ENCODE measurements around the gene ZNF579.

ZNF579 gene

GRCh38 chr19:55553217-55554182 is 27.1 kb downstream of the ZNF579 start:
- in situ Hi-C loops (cut with HindIII; ENCODE audit: low pct_ligation_motif_present, low sequenced_read_pairs) = no loop called here
- no peak overlapping the region for H3K4me3 ChIP-seq (ENCODE audit: low read depth, low read length)
- TF ChIP-seq, protein P1, sequence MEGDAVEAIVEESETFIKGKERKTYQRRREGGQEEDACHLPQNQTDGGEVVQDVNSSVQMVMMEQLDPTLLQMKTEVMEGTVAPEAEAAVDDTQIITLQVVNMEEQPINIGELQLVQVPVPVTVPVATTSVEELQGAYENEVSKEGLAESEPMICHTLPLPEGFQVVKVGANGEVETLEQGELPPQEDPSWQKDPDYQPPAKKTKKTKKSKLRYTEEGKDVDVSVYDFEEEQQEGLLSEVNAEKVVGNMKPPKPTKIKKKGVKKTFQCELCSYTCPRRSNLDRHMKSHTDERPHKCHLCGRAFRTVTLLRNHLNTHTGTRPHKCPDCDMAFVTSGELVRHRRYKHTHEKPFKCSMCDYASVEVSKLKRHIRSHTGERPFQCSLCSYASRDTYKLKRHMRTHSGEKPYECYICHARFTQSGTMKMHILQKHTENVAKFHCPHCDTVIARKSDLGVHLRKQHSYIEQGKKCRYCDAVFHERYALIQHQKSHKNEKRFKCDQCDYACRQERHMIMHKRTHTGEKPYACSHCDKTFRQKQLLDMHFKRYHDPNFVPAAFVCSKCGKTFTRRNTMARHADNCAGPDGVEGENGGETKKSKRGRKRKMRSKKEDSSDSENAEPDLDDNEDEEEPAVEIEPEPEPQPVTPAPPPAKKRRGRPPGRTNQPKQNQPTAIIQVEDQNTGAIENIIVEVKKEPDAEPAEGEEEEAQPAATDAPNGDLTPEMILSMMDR (IDR thresholded peaks at IDR 0.05; ENCODE audit: low read depth, low read length, missing control alignments) = peak; percentile 6
- H3K36me3 ChIP-seq (replicated peaks) = no peaks in the 10 kb centered on the region
- no peaks in the 10 kb centered on the region for H3K27me3 ChIP-seq (replicated peaks)
- no peak for DNase-seq
- H3K27ac ChIP-seq = peak overlapping the region; percentile 14

- no peaks in the 10 kb centered on the region for H3K36me3 ChIP-seq (replicated peaks)
- in situ Hi-C loops (cut with HindIII; ENCODE audit: low pct_ligation_motif_present, low sequenced_read_pairs) = no loop called here
- H3K27me3 ChIP-seq (replicated peaks) = no peaks in the 10 kb centered on the region
- TF ChIP-seq, protein P1 (IDR thresholded peaks at IDR 0.05; ENCODE audit: low read depth, low read length, missing control alignments) = no peak
- no peak overlapping the region for H3K4me3 ChIP-seq (ENCODE audit: low read depth, low read length)
- peak overlapping the region; percentile 14 for H3K27ac ChIP-seq
- peak; percentile 85 for DNase-seq
Measured at GRCh38 chr19:55552620-55553019, 28.0 kb downstream of the ZNF579 start.

GRCh38 chr19:55552206-55552605 is 28.4 kb downstream of the ZNF579 start:
- TF ChIP-seq, protein P1 (IDR thresholded peaks at IDR 0.05; ENCODE audit: low read depth, low read length, missing control alignments) = no peak
- Histone ChIP-seq H3K36me3 (replicated peaks) (no peaks in the 10 kb centered on the region), H3K27me3 (replicated peaks) (no peaks in the 10 kb centered on the region), H3K4me3 (ENCODE audit: low read depth, low read length) (no peak overlapping the region), H3K27ac (no peak overlapping the region)
- in situ Hi-C loops (cut with HindIII; ENCODE audit: low pct_ligation_motif_present, low sequenced_read_pairs) = no loop called here
- peak; percentile 15 for DNase-seq

DNA sequence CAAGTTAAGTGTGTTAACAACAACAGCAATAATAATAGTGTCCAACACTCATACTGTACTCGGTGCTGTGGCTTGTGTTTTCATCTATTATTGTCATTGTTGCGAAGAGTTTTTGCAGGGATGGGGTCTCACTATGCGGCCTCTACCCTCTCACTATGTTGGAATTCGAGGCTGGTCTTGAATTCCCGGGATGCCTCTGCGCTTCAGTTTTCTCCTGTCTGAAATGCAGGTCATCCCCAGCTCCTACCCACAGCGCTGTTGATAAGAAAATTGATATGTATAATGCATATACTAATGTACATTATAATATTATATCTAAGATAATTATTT is 30.4 kb downstream of the ZNF579 start:
- peak overlapping the region; percentile 88 for H3K27ac ChIP-seq
- TF ChIP-seq, protein P1 (IDR thresholded peaks at IDR 0.05; ENCODE audit: low read depth, low read length, missing control alignments) = no peak
- in situ Hi-C loops (cut with HindIII; ENCODE audit: low pct_ligation_motif_present, low sequenced_read_pairs) = no loop called here
- H3K27me3 ChIP-seq (replicated peaks) = no peaks in the 10 kb centered on the region
- no peak overlapping the region for H3K4me3 ChIP-seq (ENCODE audit: low read depth, low read length)
- peak; percentile 63 for DNase-seq
- no peaks in the 10 kb centered on the region for H3K36me3 ChIP-seq (replicated peaks)

GRCh38 chr19:55549500-55550320 is 30.9 kb downstream of the ZNF579 start:
- in situ Hi-C loops (cut with HindIII; ENCODE audit: low pct_ligation_motif_present, low sequenced_read_pairs) = no loop called here

More at GRCh38 chr19:55549500-55550320, 30.9 kb downstream of the ZNF579 start:
- no peaks in the 10 kb centered on the region for H3K27me3 ChIP-seq (replicated peaks)
- DNase-seq = peak; percentile 71
- H3K27ac ChIP-seq = peak overlapping the region; percentile 88
- TF ChIP-seq, protein P1 (IDR thresholded peaks at IDR 0.05; ENCODE audit: low read depth, low read length, missing control alignments) = peak; percentile 36
- H3K4me3 ChIP-seq (ENCODE audit: low read depth, low read length) = peak overlapping the region; percentile 34
- no peaks in the 10 kb centered on the region for H3K36me3 ChIP-seq (replicated peaks)

Data from brain microvascular endothelial cell (primary cell).